HCT116 (cell line): ENCODE data around the gene DMD.

ENCODE experiments used
- ATF3 ChIP-seq: IDR thresholded peaks from 2 replicates; pipeline ENCODE4 v1.6.1; 2012
- CTCF ChIP-seq, 3 experiments: fragments of 200-600 bp in 1 of 3; sonication (generic) in 1 of 3; IDR thresholded peaks in 2 of 3; conservative IDR thresholded peaks in 1 of 3; 2 replicates each; pipeline ENCODE4 v1.5.1; 2012 to 2017; ENCODE audit warnings: low read depth in 2 of 3, low read length in 2 of 3, antibody characterized with exemption in 1 of 3, borderline replicate concordance in 1 of 3, control low read depth in 1 of 3, mild to moderate bottlenecking in 1 of 3, mixed read lengths in 1 of 3, mixed run types in 1 of 3, moderate library complexity in 1 of 3; ENCODE audit not compliant: insufficient read depth in 1 of 3
- EGR1 ChIP-seq: IDR thresholded peaks from 2 replicates; pipeline ENCODE4 v1.6.1; 2012; ENCODE audit warnings: low read depth
- ELF1 ChIP-seq: IDR thresholded peaks from 2 replicates; pipeline ENCODE4 v1.6.1; 2012; ENCODE audit warnings: low read depth, borderline replicate concordance
- EZH2 ChIP-seq: fragments of 200-600 bp; sonication (generic); IDR thresholded peaks from 2 replicates; pipeline ENCODE4 v1.6.1; 2017; ENCODE audit warnings: antibody characterized with exemption, mixed run types
- FOSL1 ChIP-seq: IDR thresholded peaks from 2 replicates; pipeline ENCODE4 v1.6.1; 2012; ENCODE audit warnings: low read depth
- MAX ChIP-seq: IDR thresholded peaks from 2 replicates; pipeline ENCODE4 v1.6.1; 2012
- POLR2A ChIP-seq: IDR thresholded peaks from 2 replicates; pipeline ENCODE4 v1.7.0; 2011; ENCODE audit warnings: borderline replicate concordance; ENCODE audit not compliant: insufficient read depth, insufficient read length; ENCODE audit errors: extremely low read depth
- POLR2AphosphoS5 ChIP-seq: IDR thresholded peaks from 2 replicates; pipeline ENCODE4 v1.6.1; 2011; ENCODE audit warnings: mild to moderate bottlenecking, low read depth, low read length, moderate library complexity
- REST ChIP-seq: IDR thresholded peaks from 2 replicates; pipeline ENCODE4 v1.6.1; 2012; ENCODE audit warnings: low read depth
- SP1 ChIP-seq: IDR thresholded peaks from 2 replicates; pipeline ENCODE4 v1.6.1; 2012; ENCODE audit warnings: low read depth
- TCF7L2 ChIP-seq: IDR thresholded peaks from 2 replicates; pipeline ENCODE4 v1.7.0; 2011; ENCODE audit warnings: borderline replicate concordance, inconsistent platforms; ENCODE audit not compliant: insufficient read depth, insufficient read length; ENCODE audit errors: extremely low read depth
- YY1 ChIP-seq: IDR thresholded peaks from 2 replicates; pipeline ENCODE4 v1.6.1; 2011; ENCODE audit warnings: low read length, low read depth, moderate library complexity, mild to moderate bottlenecking; ENCODE audit not compliant: insufficient replicate concordance; ENCODE audit errors: extremely low read depth
- ZNF274 ChIP-seq: fragments of 200-500 bp; sonication (Bioruptor generic); IDR thresholded peaks from 2 replicates; pipeline ENCODE4 v1.6.1; 2014; ENCODE audit warnings: mild to moderate bottlenecking, low read depth, low read length, inconsistent platforms

- TF ChIP-seq POLR2A (no peak), REST (no peak), ZNF274 (no peak), CTCF (IDR thresholded peaks at IDR 0.05 in 2 of 3, conservative IDR thresholded peaks at IDR 0.05 in 1 of 3; ENCODE audit: borderline replicate concordance in 1 of 3, insufficient read depth in 1 of 3, low read depth in 2 of 3, low read length in 2 of 3) (no peak), YY1 (no peak), FOSL1 (no peak), ELF1 (no peak), POLR2AphosphoS5 (no peak), SP1 (no peak), EZH2 (no peak), TCF7L2 (no peak), MAX (no peak), ATF3 (no peak), EGR1 (no peak)
These were observed 257.2 kb downstream of the DMD start for GRCh38 chrX:32954125-32954524.
